ENCODE measurements around the gene RNASEH2C.
"Not testable (repeated sequence)": the region's sequence is repeated elsewhere in the genome, so short reads cannot be mapped to it uniquely, and the experiment has no call there.

DNA sequence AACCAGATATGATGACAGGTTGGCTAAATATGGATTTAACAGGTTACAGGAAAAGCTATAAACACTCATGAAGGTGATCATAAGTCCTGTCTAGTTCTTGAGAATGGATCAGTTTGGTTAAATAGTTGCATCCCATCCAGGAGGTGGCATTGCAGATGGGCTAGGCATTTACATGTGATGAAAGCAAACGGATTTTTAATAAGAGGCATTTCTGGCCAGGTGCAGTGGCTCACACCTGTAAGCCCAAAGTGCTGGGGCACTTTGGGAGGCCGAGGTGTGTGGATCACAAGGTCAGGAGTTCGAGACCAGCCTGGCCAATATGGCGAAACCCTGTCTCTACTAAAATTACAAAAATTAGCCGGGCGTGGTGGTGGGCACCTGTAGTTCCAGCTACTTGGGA, 37.1 kb downstream of the RNASEH2C start:
- TF ChIP-seq, protein P1, sequence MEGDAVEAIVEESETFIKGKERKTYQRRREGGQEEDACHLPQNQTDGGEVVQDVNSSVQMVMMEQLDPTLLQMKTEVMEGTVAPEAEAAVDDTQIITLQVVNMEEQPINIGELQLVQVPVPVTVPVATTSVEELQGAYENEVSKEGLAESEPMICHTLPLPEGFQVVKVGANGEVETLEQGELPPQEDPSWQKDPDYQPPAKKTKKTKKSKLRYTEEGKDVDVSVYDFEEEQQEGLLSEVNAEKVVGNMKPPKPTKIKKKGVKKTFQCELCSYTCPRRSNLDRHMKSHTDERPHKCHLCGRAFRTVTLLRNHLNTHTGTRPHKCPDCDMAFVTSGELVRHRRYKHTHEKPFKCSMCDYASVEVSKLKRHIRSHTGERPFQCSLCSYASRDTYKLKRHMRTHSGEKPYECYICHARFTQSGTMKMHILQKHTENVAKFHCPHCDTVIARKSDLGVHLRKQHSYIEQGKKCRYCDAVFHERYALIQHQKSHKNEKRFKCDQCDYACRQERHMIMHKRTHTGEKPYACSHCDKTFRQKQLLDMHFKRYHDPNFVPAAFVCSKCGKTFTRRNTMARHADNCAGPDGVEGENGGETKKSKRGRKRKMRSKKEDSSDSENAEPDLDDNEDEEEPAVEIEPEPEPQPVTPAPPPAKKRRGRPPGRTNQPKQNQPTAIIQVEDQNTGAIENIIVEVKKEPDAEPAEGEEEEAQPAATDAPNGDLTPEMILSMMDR (IDR thresholded peaks at IDR 0.05), result not testable (repeated sequence)
- TF ChIP-seq POLR2A (IDR thresholded peaks at IDR 0.05), result not testable (repeated sequence)
